IPS-NIHi7 (cell line): ENCODE results near the gene PAX4.
"Not testable (repeated sequence)": the region's sequence is repeated elsewhere in the genome, so short reads cannot be mapped to it uniquely, and the experiment has no call there.

Experiments
- DNase-seq: peaks from one replicate; pipeline ENCODE4 v3.0.0; 2012; ENCODE audit warnings: mixed read lengths; ENCODE audit errors: extremely low spot score

PAX4 gene

DNA sequence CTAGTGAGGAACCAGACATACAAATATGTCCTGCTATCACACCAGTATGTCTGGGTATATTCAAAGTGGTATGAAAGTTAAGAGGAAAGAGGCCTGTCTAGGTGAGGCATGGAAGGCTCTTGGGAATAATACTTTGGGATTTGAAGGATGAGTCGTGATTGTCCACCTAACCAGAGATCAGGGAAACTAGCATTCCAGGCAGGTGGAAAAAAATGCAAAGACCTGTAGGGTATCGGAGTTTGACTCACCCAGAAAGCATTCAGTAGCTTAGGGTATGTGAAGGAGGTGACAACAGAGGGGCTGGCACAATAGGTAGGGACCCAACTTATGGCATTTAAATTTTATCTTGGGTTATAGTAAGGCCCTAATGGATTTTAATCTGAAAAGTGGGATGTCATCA lies 31.6 kb downstream of the PAX4 start:
- no peak for DNase-seq

DNA sequence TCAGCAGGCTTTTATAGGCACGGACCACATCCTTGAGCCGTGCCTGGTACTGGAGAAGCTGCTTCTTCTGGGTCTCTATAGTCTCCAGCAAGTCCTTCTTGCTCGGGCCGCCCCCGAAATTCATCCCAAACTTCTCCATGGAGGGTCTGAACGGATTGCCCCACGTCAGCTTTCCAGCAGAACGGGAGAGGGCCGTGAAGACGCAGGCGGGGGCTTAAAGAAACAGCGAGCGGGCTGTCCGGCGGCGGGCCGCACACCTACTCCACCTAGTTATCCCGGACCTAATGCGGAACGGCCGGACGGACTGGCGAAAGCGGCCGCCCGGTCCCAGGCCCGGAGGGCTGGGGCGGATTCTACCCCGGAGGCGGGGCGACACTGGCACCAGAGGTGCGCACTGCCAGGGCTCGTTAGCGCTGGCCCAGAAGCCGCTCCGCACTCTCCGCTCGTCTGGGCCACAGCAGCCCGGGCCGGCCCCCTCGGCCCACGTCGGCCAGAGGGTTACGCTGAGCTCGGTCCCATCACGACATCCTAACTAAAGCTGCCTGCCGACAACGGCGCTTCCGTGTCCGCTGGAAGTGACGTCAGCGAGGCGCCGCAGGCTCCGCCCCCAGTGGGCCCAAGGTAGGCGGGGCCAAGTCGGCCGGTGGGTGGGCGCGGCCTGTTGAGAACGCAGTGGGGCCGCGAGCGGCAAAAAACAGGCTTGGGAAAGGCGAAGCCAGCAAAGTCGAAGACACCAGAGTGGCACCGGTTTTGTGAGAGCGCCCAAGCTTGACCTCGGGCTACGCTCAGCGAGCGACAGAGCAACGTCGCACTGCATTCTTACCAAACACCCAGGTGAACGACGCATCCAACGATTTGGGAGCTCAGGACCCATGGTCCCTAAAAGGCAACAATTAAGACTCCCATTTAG lies 32.6 kb downstream of the PAX4 start, which contains the start of gene GCC1:
Gene GCC1, minus strand, starts transcription at position 553 of the 910 bp plus-strand sequence. Its CDS starts 414 bp downstream, at position 139.
- DNase-seq: peak; percentile 95

DNA sequence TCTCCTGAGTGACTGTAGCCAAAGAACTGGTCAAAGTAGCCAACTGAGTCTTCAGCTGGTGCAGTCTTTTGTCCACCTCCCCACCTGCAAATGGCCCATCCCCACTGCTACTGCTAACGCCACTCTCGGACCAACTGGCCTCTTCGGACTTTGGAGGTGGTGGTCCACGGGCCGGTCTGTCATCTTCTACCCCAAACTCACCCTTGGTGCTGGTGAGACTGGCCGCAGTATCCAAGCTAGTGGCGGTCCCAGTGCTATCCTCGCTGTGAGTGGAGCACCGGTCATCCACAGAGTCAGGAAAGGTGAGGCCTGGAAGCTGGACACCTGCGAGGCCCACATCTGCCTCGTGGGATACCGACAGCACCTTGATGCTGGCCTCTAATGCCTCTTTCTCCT lies 33.3 kb downstream of the PAX4 start:
- DNase-seq: no peak

DNA sequence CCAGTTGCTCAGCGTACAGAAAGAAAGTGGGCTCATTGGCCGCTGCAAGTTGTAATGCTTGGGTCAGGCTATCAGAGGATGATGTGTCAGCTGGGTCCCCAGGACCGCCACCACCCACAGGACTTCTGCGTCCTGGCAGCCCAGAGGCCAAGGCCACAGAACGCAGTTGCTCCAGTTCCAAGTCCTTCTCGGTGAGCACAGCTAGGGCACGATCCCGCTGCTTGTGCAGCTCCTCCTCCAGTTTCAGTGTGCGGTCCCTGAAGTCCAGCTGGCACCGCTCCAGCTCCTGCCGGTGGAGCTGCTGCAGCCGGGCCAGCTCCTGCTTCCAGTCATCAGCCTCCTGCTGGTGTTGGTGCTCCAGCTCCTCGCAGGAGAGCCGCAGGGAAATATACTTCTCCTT lies 35.6 kb downstream of the PAX4 start:
- DNase-seq: no peak

DNA sequence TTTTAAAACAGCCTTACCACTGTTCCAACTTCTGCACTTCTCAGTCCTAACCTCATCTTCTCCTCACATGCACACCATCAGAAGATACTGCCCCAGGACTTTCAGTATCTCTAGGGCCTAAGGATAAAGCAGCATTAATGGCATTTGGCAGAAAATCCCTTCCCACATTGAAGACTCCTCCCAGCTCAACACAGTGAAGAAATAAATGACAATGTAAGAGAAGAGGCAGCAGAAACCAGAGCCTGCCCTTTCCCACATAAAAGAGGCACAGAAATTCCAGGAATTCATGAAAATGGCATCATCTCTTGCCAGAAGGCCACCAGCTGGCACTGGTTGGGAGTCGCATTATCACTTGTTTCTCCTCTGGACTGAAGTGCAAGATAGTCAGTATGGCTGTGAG lies 36.2 kb downstream of the PAX4 start:
- DNase-seq: no peak

DNA sequence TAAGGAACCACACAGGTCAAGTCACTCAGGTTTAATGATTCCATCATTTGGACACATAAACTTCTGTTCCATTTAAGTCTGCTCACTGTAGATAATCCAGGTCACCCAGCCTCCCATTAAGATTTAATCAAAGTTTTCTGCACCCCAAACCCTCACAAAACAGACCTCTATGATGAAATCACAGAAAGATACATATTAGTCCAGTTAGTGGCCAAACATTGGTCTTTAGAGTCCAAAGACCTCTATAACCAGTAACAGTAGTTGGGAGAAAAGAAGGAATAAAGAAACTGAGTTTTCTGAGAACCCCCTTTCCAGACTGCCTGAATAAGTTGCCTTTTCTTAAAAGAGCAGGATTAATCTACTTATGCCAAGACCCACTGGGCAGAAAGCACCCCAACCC lies 37.3 kb downstream of the PAX4 start:
- DNase-seq: no peak

DNA sequence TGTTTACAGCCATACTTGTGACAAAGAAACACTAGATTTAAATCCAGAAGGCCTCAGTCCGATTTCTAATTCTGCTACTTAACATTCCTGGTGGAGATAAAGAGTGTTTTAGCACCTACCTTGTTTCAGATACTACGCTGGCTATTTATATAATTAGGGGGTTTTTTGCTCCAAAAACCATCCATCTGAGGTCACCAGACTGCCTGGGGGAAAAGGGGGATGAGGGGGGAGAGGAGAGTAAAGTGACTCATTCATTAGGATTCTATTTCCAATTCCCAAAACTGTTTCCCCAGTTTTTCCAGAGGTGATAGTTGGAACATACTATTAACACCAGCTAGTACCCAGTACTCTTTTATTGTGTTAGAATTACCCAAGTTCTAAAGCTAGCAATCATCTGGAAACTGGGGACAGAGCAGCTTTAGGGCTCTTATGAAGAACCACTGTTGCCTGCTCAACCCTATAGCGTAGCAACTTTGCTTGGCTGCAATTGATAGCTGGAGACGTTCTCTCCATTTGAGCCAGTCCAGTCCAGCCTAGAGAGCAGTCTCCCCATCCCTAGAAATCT lies 39.1 kb downstream of the PAX4 start:
- DNase-seq: no peak

DNA sequence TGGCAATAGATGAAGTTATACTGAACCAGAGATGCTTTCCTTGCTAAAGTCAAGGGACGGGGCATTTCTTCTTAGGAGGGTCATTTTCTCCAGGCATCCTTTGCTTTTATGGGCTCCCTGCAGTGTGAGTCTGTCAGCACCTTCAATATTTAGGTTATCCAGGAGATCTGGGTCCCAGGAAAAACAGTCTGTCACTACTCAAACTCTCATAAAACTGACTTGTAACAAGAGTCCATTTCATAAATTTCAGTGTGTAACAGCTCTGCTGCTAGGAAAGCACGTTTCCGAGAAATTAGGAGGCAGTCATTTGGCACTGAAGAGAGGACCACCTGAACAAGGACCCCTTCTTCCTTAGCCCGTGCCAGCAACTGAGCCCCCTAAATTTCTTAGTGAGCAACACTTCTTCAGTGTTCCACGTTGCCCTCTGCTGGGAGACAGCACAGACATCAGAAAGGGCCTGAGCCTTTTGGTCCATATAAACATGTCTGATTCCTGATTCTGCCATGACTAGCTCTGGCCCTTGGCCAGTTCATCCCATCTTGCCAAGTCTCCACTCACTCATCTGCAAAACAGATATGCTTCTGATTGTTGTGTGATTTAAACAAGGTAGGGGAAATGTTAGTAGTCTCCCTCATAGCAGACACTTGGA lies 39.8 kb downstream of the PAX4 start:
- DNase-seq: peak; percentile 46

DNA sequence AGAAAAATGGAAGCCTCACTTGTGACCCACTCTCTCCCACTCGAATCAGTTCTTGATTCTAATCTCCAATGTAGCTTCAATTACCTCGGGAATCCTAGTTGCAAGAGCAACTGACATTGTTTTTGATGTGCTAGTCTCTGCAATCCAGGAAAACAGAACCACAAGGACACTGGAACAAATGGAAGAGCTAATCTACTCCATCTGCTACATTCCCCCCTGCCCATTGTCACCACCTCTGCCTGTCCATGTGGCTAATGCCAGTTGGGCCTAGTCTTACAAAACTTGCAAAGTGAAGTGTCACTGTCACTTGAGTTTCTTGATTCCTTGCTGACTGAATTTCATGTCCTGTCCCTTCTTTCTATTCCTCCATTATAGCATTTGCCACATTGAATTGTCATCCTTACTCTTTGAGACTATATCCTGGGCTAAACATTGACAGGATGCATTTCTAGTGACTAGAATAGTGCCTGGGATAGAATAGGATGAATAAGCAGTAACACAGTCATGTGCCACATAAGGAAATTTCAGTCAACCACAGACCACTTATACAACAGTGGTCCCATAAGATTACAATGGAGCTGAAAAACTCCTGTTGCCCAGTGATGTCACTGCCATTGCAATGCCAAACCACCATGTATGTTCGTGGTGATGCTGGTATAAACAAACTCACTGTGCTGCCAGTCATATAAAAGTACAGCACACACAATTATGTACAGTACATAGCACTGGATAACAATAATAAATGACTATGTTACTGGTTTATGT lies 46.0 kb downstream of the PAX4 start:
- DNase-seq: no peak

DNA sequence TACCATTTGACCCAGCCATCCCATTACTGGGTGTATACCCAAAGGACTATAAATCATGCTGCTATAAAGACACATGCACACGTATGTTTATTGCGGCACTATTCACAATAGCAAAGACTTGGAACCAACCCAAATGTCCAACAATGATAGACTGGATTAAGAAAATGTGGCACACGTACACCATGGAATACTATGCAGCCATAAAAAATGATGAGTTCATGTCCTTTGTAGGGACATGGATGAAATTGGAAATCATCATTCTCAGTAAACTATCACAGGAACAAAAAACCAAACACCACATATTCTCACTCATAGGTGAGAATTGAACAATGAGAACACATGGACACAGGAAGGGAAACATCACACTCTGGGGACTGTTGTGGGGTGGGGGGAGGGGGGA lies 49.9 kb downstream of the PAX4 start:
- not testable (repeated sequence) for DNase-seq

DNA sequence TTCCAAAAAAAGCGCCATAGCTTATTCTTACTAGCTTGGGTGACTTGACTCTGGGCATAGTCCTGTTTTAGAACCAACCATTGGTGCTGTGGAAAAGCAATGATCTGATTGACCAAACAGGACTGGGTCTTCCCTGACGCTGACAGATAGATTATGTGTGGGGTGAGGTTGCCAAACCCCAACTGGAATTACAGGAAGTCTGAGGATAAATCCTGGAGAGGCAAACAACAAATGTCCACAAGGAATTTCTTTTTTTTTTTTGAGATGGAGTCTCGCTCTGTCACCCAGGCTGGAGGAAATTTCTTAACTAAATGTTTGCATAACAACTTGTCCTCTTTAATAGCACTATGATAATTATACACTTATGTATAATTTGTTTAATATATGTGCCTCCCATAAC lies 51.7 kb downstream of the PAX4 start:
- DNase-seq: no peak
